Umbilical cord (tissue), 2 donors: ENCODE measurements around the gene GP5. TPM values are rescaled to one million over a fixed set of nuclear protein-coding genes. Genes with fewer than 3 reads are reported as not detected.

Experiments
- DNase-seq: peaks from one replicate; pipeline ENCODE4 v3.0.0-alpha.2; 2015; ENCODE audit warnings: low spot score
- total RNA-seq: library from RNA; depleted of rRNA; stranded (reverse); fragments of >200 nt; gene quantifications from one replicate; pipeline ENCODE4 v1.2.3, GENCODE V29; 2014; ENCODE audit warnings: low replicate concordance; ENCODE audit not compliant: insufficient read depth

Gene GP5
- total RNA-seq, 1 donor from 2014 or later = 0.72 TPM

DNA sequence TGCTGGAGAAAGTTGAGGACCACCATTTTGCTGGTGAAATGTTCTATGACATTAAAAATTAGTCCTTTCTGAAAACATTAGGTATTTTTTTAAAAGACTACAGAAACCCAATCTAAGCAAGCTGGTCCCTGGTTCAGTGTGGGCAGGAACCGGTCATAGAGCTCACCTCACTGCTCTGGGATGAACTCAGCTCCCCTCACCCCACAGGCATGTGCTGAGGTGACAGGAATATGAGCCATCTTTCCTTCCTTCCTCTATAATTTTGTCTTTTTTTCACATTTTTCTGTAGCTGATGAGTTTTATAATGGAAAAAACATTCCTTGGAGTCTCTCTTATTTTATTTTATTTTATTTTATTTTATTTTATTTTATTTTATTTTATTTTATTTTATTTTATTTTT is 21.4 kb downstream of the GP5 start:
- DNase-seq = no peak

DNA sequence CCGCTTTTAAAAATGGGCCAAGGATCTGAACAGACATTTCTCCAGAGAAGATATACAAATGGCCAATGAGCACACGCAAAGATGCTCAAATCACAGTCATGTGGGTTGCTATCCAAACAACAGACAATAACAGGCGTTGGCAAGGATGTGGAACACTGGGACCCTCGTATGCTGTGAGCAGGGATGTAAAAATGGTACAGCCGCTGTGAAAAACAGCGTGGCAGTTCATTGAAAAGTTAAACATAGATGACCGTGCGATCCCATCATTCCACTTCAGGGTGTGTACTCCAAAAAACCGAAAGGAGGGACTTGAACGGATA is 22.9 kb downstream of the GP5 start:
- no peak for DNase-seq

GRCh38 chr3:194375473-194376240 is 23.4 kb downstream of the GP5 start:
- no peak for DNase-seq

GRCh38 chr3:194374935-194375334 is 24.1 kb downstream of the GP5 start:
- no peak for DNase-seq

GRCh38 chr3:194373899-194374298 is 25.2 kb downstream of the GP5 start:
- no peak for DNase-seq

- DNase-seq = no peak
Observed at GRCh38 chr3:194373028-194373427, 26.0 kb downstream of the GP5 start.

DNA sequence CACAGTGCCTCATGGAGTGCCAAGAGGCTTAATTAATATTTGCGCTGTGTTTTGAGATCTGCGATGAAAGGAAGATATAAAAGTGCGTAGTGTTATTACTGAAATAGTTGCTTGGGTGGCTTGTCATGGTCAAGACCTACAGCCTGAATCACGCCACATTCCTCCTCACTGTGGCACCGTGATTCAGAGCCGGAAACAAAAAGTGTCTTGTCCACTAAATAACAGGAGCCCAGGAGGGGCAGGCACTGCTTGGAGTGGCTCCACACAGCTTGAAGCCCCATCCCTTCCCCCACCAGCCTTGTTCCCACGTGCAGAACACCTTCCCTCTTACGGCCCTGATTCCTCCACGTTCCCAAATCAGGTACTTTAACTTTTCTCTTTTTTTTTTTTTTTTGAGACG is 28.3 kb downstream of the GP5 start:
- no peak for DNase-seq

DNA sequence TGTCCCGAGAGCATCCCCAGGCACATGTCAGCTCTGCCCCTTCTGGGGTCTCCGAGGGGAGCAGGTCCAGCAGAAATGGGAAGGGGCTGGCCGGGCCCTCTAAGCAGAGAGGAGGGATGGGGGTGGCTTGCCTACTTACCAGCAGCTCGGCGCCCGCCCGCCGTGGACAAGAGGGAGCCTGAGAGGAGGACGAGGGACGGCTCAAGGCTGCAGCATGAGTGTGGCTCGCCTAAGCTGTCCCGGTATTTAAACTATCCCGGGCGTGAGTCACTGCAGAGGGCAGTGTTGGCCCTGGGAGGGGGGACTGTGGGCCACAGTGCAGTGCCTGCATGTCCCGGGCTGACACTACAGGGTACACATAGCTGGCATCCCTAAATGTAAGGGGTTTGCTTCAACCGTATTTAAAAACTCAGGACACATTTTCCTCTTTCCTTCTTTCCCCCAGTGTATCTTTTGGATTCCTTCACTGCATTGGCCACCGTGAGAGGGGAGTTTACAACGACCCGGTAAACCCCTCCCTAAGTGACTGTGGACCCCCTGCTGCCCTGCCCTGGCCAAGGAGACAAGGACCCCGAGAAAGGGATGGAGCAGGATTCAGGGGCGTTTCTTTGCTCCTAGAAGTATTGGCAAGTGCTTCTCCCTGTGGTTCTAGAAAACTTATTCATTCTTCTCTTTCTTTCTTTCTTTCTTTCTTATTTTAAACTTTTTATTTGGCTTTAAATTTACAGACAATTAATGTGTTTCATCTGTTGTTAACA is 29.4 kb downstream of the GP5 start, which contains the start of gene LRRC15:
Gene LRRC15 (minus strand): TSS at position 222 of the 758 bp plus-strand sequence. CDS start 8,700 bp downstream, outside the sequence.
- peak; percentile 53 for DNase-seq

GRCh38 chr3:194368918-194369317 is 30.1 kb downstream of the GP5 start:
- no peak for DNase-seq

DNA sequence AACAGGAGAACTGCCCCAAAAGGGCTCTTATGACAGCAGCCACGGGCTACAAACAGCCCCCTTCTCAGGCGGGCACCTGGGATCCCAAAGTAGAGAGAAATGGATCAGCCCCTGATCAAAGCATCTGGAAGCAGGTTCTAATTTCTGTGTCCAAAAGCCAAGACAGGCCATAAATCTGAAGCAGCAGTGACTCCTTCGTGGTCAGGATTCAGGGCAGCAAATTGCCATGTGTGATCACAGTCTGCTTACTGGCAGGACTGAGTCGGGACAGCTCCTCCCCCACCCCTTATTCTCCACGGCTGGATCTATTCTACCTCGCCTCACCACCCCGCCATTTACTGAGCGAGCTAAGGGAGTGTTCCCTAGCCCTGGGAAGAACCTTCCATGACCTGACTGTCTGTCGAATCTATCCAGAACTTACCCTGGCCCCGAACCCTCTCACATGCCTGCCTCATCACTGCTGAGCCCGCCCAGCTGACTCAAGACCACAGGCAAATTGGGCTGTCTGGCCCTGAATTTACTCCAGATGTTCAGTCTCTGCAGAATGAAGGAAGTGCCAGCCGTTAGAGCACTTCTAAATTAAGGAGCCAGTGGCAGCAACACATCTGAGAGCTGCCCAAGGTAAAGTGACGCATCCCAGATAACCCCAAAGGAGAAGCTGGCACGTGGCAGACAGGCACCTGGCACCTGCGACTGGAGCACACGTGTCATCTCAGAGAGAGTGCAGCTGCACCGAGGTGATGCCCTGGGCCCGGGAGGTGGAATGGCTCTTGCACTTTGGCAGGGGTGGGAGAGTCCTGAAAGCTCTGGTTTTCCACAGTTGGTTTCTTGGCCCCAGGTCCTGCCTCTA is 30.8 kb downstream of the GP5 start:
- peak; percentile 61 for DNase-seq

GRCh38 chr3:194365978-194366490 is 33.0 kb downstream of the GP5 start:
- DNase-seq = no peak

GRCh38 chr3:194365526-194365925 is 33.5 kb downstream of the GP5 start:
- DNase-seq = no peak

DNA sequence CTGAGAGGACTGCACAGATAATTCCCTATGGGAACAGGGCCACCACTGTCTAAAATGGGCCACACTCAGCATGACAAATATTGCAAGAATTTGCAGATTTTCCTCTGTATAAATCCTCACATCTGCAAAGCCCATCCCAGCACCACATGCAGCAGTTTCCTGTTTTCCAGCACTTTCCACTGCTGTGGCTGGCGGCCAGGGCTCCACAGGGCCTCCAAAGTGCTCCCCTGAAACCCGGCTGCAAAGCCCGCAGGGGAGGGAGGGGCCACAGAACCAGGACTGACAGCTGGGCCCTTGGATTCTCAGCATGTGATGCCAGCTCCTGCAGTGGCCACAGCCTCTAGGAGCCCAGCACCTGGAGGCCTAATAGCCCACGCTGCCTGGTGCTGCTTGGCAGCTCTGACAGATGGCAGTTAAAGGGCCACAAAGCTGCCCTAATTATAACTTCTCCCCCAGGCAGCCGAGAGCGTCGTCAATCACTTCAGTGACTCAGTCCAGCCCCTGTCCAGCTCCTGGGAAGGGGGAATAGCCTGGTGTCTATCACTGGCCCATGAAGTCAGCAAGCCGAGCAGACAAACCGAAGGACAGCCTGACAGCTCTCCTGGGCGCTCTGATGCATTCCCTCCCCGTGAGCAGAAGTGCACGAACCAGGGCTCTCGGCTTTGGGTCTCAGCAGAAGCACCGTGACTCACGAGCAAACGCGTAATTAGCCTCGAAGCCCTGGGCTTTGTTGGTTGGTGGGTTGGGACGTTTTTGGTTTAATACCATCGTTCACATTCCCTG is 34.2 kb downstream of the GP5 start:
- peak; percentile 94 for DNase-seq

- no peak for DNase-seq
Observed at GRCh38 chr3:194364314-194364651, 34.8 kb downstream of the GP5 start.

GRCh38 chr3:194360568-194360967 is 38.5 kb downstream of the GP5 start:
- DNase-seq = no peak

DNA sequence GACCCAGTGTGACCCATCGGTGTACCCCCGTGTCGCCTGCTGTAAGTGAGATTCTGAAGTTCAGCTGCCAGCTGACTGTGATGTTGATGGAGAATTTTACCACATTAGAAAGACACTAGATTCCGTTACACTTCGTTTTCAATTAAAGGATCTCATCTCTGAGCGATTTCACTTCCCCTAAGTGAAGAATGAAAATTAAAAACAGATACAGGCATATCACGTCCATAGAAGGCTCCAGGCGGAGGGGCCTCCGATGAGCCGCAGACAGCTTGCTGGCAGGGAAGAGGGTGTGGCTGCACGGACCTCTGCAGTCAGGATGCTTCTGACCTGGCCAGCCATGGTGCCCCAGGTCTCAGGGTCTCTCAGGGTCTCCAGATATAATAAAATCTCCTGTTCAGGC is 41.4 kb downstream of the GP5 start:
- DNase-seq = no peak

DNA sequence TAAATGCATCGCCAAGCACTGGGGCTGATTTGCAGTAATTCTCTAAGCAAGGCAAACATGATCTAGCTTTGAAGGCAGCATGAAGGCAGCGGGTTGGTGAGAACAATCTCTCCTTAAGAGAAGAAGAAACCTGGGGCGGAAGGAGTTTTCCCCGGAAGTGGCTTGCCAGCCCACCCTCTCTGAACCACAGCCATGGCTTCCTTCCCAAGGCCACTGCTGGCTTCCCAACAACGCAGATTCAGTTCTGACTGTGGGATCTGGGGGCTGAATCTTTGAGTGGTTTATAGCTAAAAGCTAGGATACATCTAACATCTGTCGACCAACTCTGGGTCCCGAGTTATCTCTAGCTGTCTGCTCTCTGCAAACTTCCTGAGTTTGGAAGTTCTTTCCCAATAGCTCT is 43.7 kb downstream of the GP5 start:
- no peak for DNase-seq

DNA sequence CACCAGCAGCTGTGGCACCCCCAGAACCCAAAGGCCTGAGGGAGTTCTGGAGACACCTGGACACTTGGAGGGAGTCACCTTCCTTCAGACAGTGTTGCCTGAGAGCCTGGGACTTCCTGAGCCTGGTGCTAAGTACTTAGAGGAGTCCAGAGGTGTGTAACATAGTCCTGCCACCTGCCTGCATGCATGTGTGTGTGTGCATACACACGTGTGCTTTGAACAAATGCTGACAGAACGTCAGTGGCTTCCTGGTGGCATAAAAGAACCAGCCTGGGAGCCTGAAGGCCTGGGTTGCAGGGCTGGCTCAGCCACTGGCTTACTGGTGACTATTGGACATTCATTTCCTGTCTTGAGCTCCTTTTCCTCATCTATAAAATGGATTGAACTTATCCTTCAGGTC is 44.8 kb downstream of the GP5 start:
- DNase-seq = no peak

GRCh38 chr3:194352667-194353246 is 46.3 kb downstream of the GP5 start:
- DNase-seq = no peak

DNA sequence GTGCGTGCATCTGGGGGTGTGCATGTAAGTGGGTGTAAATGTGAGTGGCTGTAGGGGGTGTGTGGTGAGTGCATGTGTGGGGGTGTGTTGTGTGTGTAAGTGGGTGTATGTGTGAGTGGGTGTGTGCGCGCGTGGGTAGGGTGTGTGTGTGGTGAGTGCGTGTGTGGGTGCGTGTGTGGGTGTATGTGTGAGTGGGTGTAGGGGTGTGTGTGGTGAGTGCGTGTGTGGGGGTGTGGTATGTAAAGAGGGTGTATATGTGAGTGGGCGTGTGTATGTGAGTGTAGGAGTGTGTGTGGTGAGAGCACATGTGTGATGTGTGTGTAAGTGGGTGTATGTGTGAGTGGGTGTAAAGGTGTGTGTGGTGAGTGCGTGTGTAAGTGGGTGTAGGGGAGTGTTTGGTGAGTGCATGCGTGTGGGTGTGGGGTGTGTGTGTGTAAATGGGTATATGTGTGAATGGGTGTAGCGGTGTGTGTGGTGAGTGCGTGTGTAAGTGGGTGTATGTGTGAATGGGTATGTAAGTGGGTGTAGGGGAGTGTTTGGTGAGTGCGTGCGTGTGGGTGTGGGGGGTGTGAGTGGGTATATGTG is 47.0 kb downstream of the GP5 start:
- no peak for DNase-seq
